Astrocyte of the cerebellum (primary cell): ENCODE measurements around the gene ZNRF2.

Experiments
- DNase-seq: peaks from one replicate; pipeline ENCODE4 v3.0.0-alpha.2; 2011; ENCODE audit warnings: low read depth
- H3K4me3 ChIP-seq: 2 replicates; pipeline ENCODE4 v1.5.1; 2011; ENCODE audit warnings: mild to moderate bottlenecking, low read depth, low read length, moderate library complexity
- in situ Hi-C: cut with HindIII; loops from 2 replicates; pipeline ENCODE4 v1.10.0; 2017; ENCODE audit warnings: low sequenced_read_pairs
- TF ChIP-seq, protein P1 (sequence below): IDR thresholded peaks from 2 replicates; pipeline ENCODE4 v1.5.1; 2012; ENCODE audit warnings: low read length, low read depth, moderate library complexity, mild to moderate bottlenecking; ENCODE audit errors: missing control alignments

ZNRF2 gene

DNA sequence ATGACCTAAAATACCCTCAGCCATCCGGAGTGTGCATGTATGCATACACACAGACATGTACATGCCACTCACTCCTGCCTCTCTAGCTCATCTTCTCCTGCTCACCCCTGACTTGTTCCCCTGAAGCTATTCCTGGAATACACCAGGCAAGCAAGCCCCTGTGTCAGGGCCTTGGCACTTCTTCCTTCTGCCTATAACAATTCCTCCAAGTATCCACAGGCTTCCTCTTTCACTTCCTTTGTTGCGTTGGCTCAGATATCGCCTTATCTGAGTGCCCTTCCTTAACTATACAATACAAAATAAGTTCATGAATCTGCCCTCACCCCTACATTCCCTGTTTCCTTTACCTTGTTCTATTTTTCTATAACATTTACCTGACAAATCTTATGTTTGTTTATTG lies 105.4 kb downstream of the ZNRF2 start:
- no peak for DNase-seq
- in situ Hi-C loops: no loop called here
- TF ChIP-seq, protein P1, sequence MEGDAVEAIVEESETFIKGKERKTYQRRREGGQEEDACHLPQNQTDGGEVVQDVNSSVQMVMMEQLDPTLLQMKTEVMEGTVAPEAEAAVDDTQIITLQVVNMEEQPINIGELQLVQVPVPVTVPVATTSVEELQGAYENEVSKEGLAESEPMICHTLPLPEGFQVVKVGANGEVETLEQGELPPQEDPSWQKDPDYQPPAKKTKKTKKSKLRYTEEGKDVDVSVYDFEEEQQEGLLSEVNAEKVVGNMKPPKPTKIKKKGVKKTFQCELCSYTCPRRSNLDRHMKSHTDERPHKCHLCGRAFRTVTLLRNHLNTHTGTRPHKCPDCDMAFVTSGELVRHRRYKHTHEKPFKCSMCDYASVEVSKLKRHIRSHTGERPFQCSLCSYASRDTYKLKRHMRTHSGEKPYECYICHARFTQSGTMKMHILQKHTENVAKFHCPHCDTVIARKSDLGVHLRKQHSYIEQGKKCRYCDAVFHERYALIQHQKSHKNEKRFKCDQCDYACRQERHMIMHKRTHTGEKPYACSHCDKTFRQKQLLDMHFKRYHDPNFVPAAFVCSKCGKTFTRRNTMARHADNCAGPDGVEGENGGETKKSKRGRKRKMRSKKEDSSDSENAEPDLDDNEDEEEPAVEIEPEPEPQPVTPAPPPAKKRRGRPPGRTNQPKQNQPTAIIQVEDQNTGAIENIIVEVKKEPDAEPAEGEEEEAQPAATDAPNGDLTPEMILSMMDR: no peak
- no peak overlapping the region for H3K4me3 ChIP-seq

DNA sequence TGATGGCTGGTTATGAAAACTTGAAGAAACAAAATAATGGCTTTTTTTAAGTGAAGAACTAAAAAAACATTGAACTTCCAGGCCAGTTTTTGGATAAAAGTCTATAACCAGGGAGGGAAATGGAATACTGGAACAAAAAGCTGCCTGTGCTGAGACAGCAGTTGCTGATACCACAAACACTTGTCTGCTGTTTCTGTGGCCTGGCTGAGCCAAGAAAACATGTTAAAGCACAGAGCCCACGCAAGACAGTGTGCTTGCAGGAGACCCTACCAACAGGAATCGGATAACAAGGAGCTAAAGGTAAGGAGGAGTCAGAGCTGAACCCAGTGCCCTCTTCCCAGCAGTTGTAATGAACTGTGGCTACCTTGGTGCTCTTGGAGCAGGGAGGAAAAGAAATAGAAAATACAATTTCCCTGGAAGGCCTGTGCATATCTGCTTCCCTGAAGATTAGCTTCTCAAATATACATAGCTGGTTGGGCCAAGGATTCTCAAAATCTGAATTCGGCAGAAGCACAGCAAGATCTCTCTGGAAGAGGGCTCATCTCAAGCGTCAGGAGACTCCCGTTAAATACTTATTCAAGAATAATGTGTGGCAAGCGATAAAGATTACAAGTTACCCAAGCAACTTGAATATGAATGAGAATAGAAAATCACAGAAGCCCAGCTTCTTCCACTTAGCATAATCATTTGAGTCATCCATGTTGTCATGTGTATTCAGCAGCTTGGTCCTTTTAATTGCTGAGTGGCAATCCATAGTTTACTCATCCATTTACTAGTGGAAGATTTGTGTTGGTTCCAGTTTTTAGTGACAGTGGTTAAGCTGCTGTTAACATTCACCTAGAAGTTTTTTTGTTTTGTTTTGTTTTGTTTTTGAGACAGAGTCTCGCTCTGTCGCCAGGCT lies 106.6 kb downstream of the ZNRF2 start:
- no peak for DNase-seq
- TF ChIP-seq, protein P1: no peak
- H3K4me3 ChIP-seq: no peak overlapping the region
- in situ Hi-C loops: no loop called here

DNA sequence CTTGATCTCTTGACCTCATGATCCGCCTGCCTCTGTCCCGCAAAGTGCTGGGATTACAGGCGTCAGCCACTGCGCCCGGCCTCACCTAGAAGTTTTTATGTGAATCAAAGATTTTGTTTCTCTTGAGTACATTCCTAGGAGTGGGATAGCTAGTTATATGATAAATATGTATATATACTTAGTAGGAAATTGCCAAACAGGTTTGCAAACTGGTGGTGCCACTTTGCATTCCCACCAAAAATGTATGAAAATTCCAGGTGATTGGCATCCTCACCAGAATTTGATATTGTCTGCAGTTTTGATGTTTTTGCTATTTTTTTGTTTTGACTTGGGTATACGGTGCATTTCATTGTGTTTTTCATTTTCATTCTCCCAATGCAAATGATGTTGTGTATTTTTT lies 107.4 kb downstream of the ZNRF2 start:
- TF ChIP-seq, protein P1: no peak
- in situ Hi-C loops: no loop called here
- H3K4me3 ChIP-seq: no peak overlapping the region
- no peak for DNase-seq

DNA sequence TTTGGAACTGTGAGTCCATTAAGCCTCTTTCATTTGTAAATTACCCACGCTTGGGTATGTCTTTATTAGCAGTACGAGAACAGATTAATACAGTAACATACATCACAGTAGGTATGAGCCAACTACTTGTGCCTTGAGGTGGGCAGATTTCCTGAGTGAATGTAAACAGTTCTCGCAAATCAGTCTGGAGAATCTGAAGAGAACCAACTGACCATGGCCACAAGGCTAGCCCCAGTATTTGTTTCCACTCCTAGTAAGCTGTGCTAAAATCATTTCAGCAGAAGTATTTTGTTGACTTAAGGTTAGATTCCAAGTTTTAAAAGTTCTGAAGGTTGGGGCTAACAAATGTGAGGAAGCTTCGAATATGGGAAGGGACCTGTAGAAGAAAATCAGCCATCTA lies 111.3 kb downstream of the ZNRF2 start:
- TF ChIP-seq, protein P1: no peak
- in situ Hi-C loops: no loop called here
- DNase-seq: no peak
- H3K4me3 ChIP-seq: no peak overlapping the region

DNA sequence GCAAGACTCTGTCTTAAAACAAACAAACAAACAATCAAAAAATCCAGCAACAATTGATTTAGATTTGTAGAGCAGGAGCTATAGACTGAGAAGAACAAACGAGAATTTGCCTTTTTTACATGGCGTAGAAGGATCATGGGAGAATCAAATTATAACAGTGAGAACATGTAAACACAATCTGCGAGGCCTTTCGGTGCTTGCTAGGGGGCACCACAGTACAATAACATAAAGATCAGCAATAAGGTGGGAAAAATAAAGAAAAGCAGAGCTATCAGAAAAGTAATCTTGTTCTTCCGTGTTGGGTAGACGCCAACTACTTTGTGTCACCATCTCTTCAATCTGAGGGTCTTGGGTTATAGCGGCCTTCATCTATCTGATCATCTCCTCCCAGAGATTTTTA lies 112.0 kb downstream of the ZNRF2 start:
- in situ Hi-C loops: no loop called here

DNA sequence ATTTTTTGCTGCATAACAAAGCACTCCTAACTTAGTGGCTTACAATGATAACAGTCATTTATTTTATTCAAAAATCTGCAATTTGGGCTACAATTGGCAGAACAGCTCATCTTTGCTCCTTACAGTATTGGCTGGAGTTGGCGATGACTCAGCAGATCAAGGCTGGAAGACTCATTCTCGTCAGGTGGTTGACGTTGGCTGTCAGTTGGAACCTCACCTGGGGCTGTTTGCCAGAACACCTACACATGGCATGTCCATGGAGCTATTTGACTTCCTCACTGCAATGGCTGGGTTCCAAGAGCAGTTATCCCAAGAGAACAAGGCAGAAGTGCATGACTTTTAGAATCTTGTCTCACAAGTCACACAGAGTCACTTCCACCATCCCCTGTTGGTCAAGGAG lies 119.1 kb downstream of the ZNRF2 start:
- DNase-seq: no peak
- TF ChIP-seq, protein P1: no peak
- in situ Hi-C loops: no loop called here
- no peak overlapping the region for H3K4me3 ChIP-seq

More for the DNA sequence above, 112.0 kb downstream of the ZNRF2 start:
- DNase-seq: no peak
- TF ChIP-seq, protein P1: no peak
- H3K4me3 ChIP-seq: no peak overlapping the region
